ENCODE measurements around the gene CCDC157. TPM values are rescaled to one million over a fixed set of nuclear protein-coding genes. Genes with fewer than 3 reads are reported as not detected.

CCDC157 gene
- polyA plus RNA-seq, 3 donors = 0.50 to 3.7 (median 0.54) TPM

- intact Hi-C loops (cut with micrococcal nuclease) = loop anchor here in 1 of 2 donors (10.0 kb wide), 1 partner anchor 47 kb away; the partner anchor contains the start of genes CCDC157 and SF3A1
- H4K20me1 ChIP-seq (ENCODE audit: insufficient read depth, low read length) = no peaks in the 10 kb centered on the region
- Mint-ChIP-seq H3K4me3 (no peak overlapping the region), H3K9me3 (peaks cover 0 to 3% (median 0%) of the 10 kb centered on the region in 7 donors), H3K4me1 (peaks cover 97% of the 10 kb centered on the region), H3K27ac (peak overlapping the region in 3 of 7 donors; percentile 58 to 95 (median 68)), H3K27me3 (ENCODE audit: low read depth in 3 of 3) (peaks cover 0 to 4% (median 0%) of the 10 kb centered on the region in 3 donors), H3K36me3 (peaks cover 22 to 32% of the 10 kb centered on the region in 2 donors)
- H3K9me3 ChIP-seq (replicated peaks in 1 of 2; ENCODE audit: control insufficient read depth in 1 of 2, insufficient read depth in 1 of 2, low read length in 2 of 2) = no peaks in the 10 kb centered on the region
- no peak for DNase-seq
- no peak overlapping the region for H2AFZ ChIP-seq (ENCODE audit: insufficient read depth, low read depth, low read length, poor library complexity, severe bottlenecking)
- 89% methylated on average over 1 of the region's 2 CpGs for WGBS (ENCODE audit: insufficient coverage)
- peaks cover 96 to 100% of the 10 kb centered on the region in 2 donors for H3K4me1 ChIP-seq (ENCODE audit: control insufficient read depth in 1 of 2, insufficient read depth in 2 of 2, low read length in 2 of 2)
- no peaks in the 10 kb centered on the region for H3K27me3 ChIP-seq (ENCODE audit: control insufficient read depth in 2 of 2, insufficient read depth in 2 of 2, low read length in 2 of 2)
- TF ChIP-seq CTCF (IDR thresholded peaks at IDR 0.05) = no peak
- no peaks in the 10 kb centered on the region for H3K36me3 ChIP-seq (replicated peaks in 1 of 2; ENCODE audit: control insufficient read depth in 1 of 2, insufficient read depth in 2 of 2, low read length in 2 of 2)
- peak overlapping the region in 1 of 2 donors; percentile 90 for H3K27ac ChIP-seq (ENCODE audit: low read depth in 1 of 2, low read length in 2 of 2)
- no peak overlapping the region for H3K4me2 ChIP-seq (replicated peaks; ENCODE audit: extremely low read depth, low read length, poor library complexity, severe bottlenecking)
- H3K9ac ChIP-seq (ENCODE audit: insufficient read depth, low read length, poor library complexity, severe bottlenecking) = no peak overlapping the region
- H3K79me2 ChIP-seq (ENCODE audit: insufficient read depth, low read length) = peaks cover 73% of the 10 kb centered on the region
- no peak overlapping the region for H3K4me3 ChIP-seq (replicated peaks in 1 of 3; ENCODE audit: low read depth in 2 of 3, low read length in 3 of 3)
Observed at GRCh38 chr22:30308093-30308492, 48.7 kb upstream of the CCDC157 start.

- Histone ChIP-seq H3K27ac (ENCODE audit: low read depth in 1 of 2, low read length in 2 of 2) (peak overlapping the region in 1 of 2 donors; percentile 90), H3K4me1 (ENCODE audit: control insufficient read depth in 1 of 2, insufficient read depth in 2 of 2, low read length in 2 of 2) (peaks cover 95 to 100% of the 10 kb centered on the region in 2 donors), H3K4me2 (replicated peaks; ENCODE audit: extremely low read depth, low read length, poor library complexity, severe bottlenecking) (no peak overlapping the region), H4K20me1 (ENCODE audit: insufficient read depth, low read length) (no peaks in the 10 kb centered on the region), H3K27me3 (ENCODE audit: control insufficient read depth in 2 of 2, insufficient read depth in 2 of 2, low read length in 2 of 2) (no peaks in the 10 kb centered on the region), H3K9ac (ENCODE audit: insufficient read depth, low read length, poor library complexity, severe bottlenecking) (no peak overlapping the region), H3K36me3 (replicated peaks in 1 of 2; ENCODE audit: control insufficient read depth in 1 of 2, insufficient read depth in 2 of 2, low read length in 2 of 2) (no peaks in the 10 kb centered on the region), H3K79me2 (ENCODE audit: insufficient read depth, low read length) (peaks cover 70% of the 10 kb centered on the region), H2AFZ (ENCODE audit: insufficient read depth, low read depth, low read length, poor library complexity, severe bottlenecking) (no peak overlapping the region), H3K9me3 (replicated peaks in 1 of 2; ENCODE audit: control insufficient read depth in 1 of 2, insufficient read depth in 1 of 2, low read length in 2 of 2) (no peaks in the 10 kb centered on the region), H3K4me3 (replicated peaks in 1 of 3; ENCODE audit: low read depth in 2 of 3, low read length in 3 of 3) (no peak overlapping the region)
- TF ChIP-seq CTCF (IDR thresholded peaks at IDR 0.05) = no peak
- Mint-ChIP-seq H3K36me3 (peaks cover 16 to 28% of the 10 kb centered on the region in 2 donors), H3K4me3 (no peak overlapping the region), H3K9me3 (peaks cover 0 to 4% (median 0%) of the 10 kb centered on the region in 7 donors), H3K4me1 (peaks cover 95% of the 10 kb centered on the region), H3K27me3 (ENCODE audit: low read depth in 3 of 3) (peaks cover 0 to 5% (median 0%) of the 10 kb centered on the region in 3 donors), H3K27ac (peak overlapping the region in 5 of 7 donors; percentile 59 to 96 (median 95))
- WGBS (ENCODE audit: insufficient coverage) = 71% methylated on average over 4 of the region's 5 CpGs
- intact Hi-C loops (cut with micrococcal nuclease) = loop anchor here in 1 of 2 donors (10.0 kb wide), 1 partner anchor 46 kb away; the partner anchor contains the start of genes CCDC157 and SF3A1
- DNase-seq = no peak
Observed at GRCh38 chr22:30308518-30309230, 48.1 kb upstream of the CCDC157 start.
